Fibroblast of skin of right biceps (primary cell): Measurements from ENCODE around the gene ADAMTS5.

Experiments
- DNase-seq: peaks from one replicate; pipeline ENCODE4 v3.0.0-alpha.2; 2013

Gene ADAMTS5

GRCh38 chr21:26946744-26947446, 20.0 kb downstream of the ADAMTS5 start:
- DNase-seq, result no peak

- peak; percentile 34 for DNase-seq
Observed at GRCh38 chr21:26945916-26946675, 20.8 kb downstream of the ADAMTS5 start.

- DNase-seq, result no peak
Observed at GRCh38 chr21:26943921-26944320, 23.0 kb downstream of the ADAMTS5 start.

- peak; percentile 61 for DNase-seq
Observed at GRCh38 chr21:26941421-26941820, 25.5 kb downstream of the ADAMTS5 start.

- DNase-seq, result peak; percentile 91
Observed at GRCh38 chr21:26939601-26940111, 27.2 kb downstream of the ADAMTS5 start.

- DNase-seq, result no peak
Observed at GRCh38 chr21:26936641-26937040, 30.2 kb downstream of the ADAMTS5 start.

GRCh38 chr21:26935977-26936376, 30.9 kb downstream of the ADAMTS5 start:
- DNase-seq, result no peak

- no peak for DNase-seq
Observed at GRCh38 chr21:26934383-26934782, 32.5 kb downstream of the ADAMTS5 start.

- DNase-seq, result peak; percentile 48
Observed at GRCh38 chr21:26933448-26933847, 33.4 kb downstream of the ADAMTS5 start.

GRCh38 chr21:26925636-26926035, 41.3 kb downstream of the ADAMTS5 start:
- DNase-seq, result no peak

GRCh38 chr21:26925122-26925521, 41.8 kb downstream of the ADAMTS5 start:
- no peak for DNase-seq

- DNase-seq, result no peak
Observed at GRCh38 chr21:26923986-26924385, 42.9 kb downstream of the ADAMTS5 start.

GRCh38 chr21:26920055-26920454, 46.8 kb downstream of the ADAMTS5 start:
- DNase-seq, result no peak

- DNase-seq, result peak; percentile 22
Observed at GRCh38 chr21:26918323-26919079, 48.4 kb downstream of the ADAMTS5 start.

- DNase-seq, result no peak
Observed at GRCh38 chr21:26916799-26917198, 50.1 kb downstream of the ADAMTS5 start.

- DNase-seq, result no peak
Observed at GRCh38 chr21:26914557-26914956, 52.3 kb downstream of the ADAMTS5 start.

- no peak for DNase-seq
Observed at GRCh38 chr21:26912466-26912865, 54.4 kb downstream of the ADAMTS5 start.

GRCh38 chr21:26909972-26910371, 56.9 kb downstream of the ADAMTS5 start:
- peak; percentile 72 for DNase-seq

- no peak for DNase-seq
Observed at GRCh38 chr21:26900980-26901379, 65.9 kb downstream of the ADAMTS5 start.

- DNase-seq, result peak; percentile 24
Observed at GRCh38 chr21:26892151-26892550, 74.7 kb downstream of the ADAMTS5 start.

GRCh38 chr21:26888931-26889330, 78.0 kb downstream of the ADAMTS5 start:
- DNase-seq, result no peak

GRCh38 chr21:26888256-26888655, 78.6 kb downstream of the ADAMTS5 start:
- peak; percentile 49 for DNase-seq

- DNase-seq, result no peak
Observed at GRCh38 chr21:26887251-26887650, 79.6 kb downstream of the ADAMTS5 start.
